Measurements from ENCODE around the gene DSC3. TPM values are rescaled to one million over a fixed set of nuclear protein-coding genes. Genes with fewer than 3 reads are reported as not detected.

DSC3 gene
- total RNA-seq, 2 donors from 2014 or later = 0.27 to 0.37 TPM

DNA sequence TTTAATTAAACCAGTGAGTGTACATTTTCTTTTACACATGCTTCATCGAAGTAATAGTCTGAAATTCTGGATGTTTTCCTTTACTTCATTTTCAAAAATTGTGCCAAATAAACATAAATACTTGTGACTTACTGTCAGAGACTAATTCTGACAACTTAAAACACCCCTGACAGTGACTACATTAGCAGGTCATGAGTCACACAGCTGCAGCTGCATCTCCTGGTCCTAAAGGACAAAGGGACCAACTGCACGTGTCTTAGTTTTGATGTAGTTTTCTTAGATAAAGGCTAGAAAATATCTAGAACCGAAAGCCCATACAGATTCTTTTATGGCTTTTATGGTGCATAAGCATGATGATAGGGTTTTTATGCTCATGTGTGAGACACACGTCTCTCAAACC lies 29.6 kb upstream of the DSC3 start:
- intact Hi-C loops (cut with DNase I) = no loop called here
- Histone ChIP-seq H3K4me1 (no peaks in the 10 kb centered on the region), H3K9ac (ENCODE audit: low read depth in 2 of 2, low read length in 2 of 2) (no peak overlapping the region), H3K4me3 (no peak overlapping the region), H3K36me3 (no peaks in the 10 kb centered on the region), H3K27me3 (no peaks in the 10 kb centered on the region), H3K9me3 (no peaks in the 10 kb centered on the region), H3K27ac (no peak overlapping the region)
- DNase-seq = no peak
- TF ChIP-seq, protein P1, sequence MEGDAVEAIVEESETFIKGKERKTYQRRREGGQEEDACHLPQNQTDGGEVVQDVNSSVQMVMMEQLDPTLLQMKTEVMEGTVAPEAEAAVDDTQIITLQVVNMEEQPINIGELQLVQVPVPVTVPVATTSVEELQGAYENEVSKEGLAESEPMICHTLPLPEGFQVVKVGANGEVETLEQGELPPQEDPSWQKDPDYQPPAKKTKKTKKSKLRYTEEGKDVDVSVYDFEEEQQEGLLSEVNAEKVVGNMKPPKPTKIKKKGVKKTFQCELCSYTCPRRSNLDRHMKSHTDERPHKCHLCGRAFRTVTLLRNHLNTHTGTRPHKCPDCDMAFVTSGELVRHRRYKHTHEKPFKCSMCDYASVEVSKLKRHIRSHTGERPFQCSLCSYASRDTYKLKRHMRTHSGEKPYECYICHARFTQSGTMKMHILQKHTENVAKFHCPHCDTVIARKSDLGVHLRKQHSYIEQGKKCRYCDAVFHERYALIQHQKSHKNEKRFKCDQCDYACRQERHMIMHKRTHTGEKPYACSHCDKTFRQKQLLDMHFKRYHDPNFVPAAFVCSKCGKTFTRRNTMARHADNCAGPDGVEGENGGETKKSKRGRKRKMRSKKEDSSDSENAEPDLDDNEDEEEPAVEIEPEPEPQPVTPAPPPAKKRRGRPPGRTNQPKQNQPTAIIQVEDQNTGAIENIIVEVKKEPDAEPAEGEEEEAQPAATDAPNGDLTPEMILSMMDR (IDR thresholded peaks at IDR 0.05) = no peak

DNA sequence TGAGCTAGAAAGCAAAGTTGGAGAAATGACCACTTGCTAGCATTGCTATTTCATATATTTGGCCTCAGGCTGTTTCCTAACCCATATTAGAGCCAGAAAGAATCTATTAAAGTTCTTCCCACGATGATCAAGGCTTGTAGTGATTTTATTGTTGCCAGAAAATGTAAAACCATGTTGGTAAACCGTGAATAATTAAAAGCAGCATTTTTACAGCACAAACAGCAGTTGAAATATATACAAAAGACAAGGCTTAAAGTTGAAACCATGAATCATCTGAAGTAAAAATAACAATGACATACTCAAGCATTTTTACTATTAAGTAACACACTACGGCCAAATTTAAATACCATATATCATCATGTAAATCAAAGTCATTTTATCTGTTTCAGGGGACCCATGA lies 27.7 kb upstream of the DSC3 start:
- H3K27me3 ChIP-seq = no peaks in the 10 kb centered on the region
- H3K36me3 ChIP-seq = no peaks in the 10 kb centered on the region
- H3K4me1 ChIP-seq = no peaks in the 10 kb centered on the region
- H3K27ac ChIP-seq = no peak overlapping the region
- intact Hi-C loops (cut with DNase I) = no loop called here
- no peak overlapping the region for H3K9ac ChIP-seq (ENCODE audit: low read depth in 2 of 2, low read length in 2 of 2)
- no peaks in the 10 kb centered on the region for H3K9me3 ChIP-seq
- no peak for DNase-seq
- TF ChIP-seq, protein P1 (IDR thresholded peaks at IDR 0.05) = no peak
- no peak overlapping the region for H3K4me3 ChIP-seq

DNA sequence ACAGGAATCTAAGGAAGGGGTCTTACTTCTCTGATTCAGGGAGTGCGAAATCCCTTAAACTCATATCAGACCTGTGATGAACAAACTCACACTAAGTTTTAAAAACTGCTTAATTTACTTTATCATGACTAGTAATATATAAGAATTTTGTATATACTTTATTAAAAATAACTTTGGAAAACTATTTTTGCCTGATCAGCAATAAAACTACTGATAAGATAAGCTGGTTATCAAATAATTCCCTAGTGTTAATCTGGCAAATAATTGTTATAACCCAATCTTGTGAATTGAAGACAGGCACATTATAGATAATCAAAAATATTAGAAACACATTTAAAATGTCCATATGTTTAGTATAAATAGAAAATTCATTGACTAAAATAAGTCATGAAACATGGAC lies 23.7 kb upstream of the DSC3 start:
- H3K4me1 ChIP-seq = no peaks in the 10 kb centered on the region
- DNase-seq = no peak
- H3K9ac ChIP-seq (ENCODE audit: low read depth in 2 of 2, low read length in 2 of 2) = no peak overlapping the region
- no peak overlapping the region for H3K27ac ChIP-seq
- intact Hi-C loops (cut with DNase I) = loop anchor here (10.0 kb wide), 1 partner anchor 469 kb away; no protein-coding TSS in a partner anchor
- H3K27me3 ChIP-seq = no peaks in the 10 kb centered on the region
- TF ChIP-seq, protein P1 (IDR thresholded peaks at IDR 0.05) = no peak
- H3K9me3 ChIP-seq = no peaks in the 10 kb centered on the region
- H3K4me3 ChIP-seq = no peak overlapping the region
- H3K36me3 ChIP-seq = no peaks in the 10 kb centered on the region

DNA sequence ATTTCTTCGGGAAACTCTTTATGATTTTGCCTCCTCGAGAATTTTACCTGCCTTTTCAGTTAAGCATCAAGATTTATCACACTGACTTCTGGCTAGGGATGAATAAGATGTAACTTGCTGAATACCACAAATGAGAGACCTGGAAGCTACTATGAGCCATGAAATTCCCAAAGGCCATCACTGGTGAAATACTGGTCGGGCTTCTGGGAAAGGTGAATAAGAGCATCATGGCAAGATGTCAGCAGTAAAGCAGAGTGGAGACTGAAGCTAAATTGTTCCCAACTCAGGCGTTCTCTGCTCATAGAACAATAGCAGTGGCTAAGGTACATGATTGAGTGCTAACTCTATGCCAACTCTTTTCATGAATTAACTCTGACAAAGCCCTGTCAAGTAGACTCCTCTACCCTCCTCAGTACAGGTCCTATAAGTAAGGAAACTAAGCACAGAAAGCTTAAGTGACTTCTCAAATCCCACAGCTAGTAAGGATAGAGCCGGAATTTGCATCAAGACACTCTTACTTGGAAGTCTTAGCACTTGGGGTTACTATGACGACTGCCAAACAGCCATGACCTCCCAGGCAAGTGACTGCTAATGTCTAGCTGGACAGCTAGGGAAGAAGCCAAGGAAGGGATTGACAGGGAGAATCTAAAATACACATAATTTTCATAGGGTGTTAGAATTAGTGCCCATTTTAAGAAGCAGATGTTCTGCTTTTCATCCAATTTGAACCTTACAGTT lies 22.7 kb upstream of the DSC3 start:
- no peak overlapping the region for H3K4me3 ChIP-seq
- H3K36me3 ChIP-seq = no peaks in the 10 kb centered on the region
- DNase-seq = no peak
- H3K27me3 ChIP-seq = no peaks in the 10 kb centered on the region
- intact Hi-C loops (cut with DNase I) = loop anchor here (10.0 kb wide), 1 partner anchor 470 kb away; no protein-coding TSS in a partner anchor
- H3K9me3 ChIP-seq = no peaks in the 10 kb centered on the region
- H3K4me1 ChIP-seq = no peaks in the 10 kb centered on the region
- H3K27ac ChIP-seq = no peak overlapping the region
- TF ChIP-seq, protein P1 (IDR thresholded peaks at IDR 0.05) = no peak
- no peak overlapping the region for H3K9ac ChIP-seq (ENCODE audit: low read depth in 2 of 2, low read length in 2 of 2)

DNA sequence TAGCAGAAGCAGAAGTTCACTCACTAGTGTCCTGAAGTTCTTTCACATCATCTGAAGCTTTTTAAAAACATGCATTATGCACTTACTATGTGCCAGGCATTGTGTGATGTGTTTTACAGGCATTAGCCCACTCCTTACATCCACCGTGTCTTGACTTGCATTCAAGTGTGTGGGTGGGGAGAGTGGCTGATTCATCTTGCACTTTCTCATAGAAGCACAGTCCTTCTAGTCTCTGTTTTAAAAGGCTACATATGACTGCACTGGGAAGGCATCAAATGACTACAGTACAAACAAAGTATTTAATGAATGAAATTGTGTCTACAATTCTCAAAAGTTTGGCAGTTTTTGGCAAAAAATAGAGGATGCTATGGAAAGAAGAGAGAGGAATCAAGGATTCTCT lies 21.6 kb upstream of the DSC3 start:
- Histone ChIP-seq H3K27ac (no peak overlapping the region), H3K4me3 (no peak overlapping the region), H3K27me3 (no peaks in the 10 kb centered on the region), H3K36me3 (no peaks in the 10 kb centered on the region), H3K4me1 (no peaks in the 10 kb centered on the region), H3K9me3 (no peaks in the 10 kb centered on the region), H3K9ac (ENCODE audit: low read depth in 2 of 2, low read length in 2 of 2) (no peak overlapping the region)
- intact Hi-C loops (cut with DNase I) = loop anchor here (10.0 kb wide), 1 partner anchor 471 kb away; no protein-coding TSS in a partner anchor
- TF ChIP-seq, protein P1 (IDR thresholded peaks at IDR 0.05) = no peak
- no peak for DNase-seq
